Mesendoderm (in vitro differentiated cells): Measurements from ENCODE around the gene SLC35E1.

Experiments used
- DNase-seq: peaks from one replicate; pipeline ENCODE4 v3.0.0; 2013
- H2AK5ac ChIP-seq: 2 replicates; pipeline ENCODE4 v1.6.1; 2013; ENCODE audit warnings: low read length, inconsistent platforms
- H2BK120ac ChIP-seq: 2 replicates; pipeline ENCODE4 v1.6.1; 2013; ENCODE audit warnings: low read depth, mild to moderate bottlenecking, low read length, moderate library complexity, mixed read lengths
- H2BK15ac ChIP-seq: replicated peaks from 2 replicates; pipeline ENCODE4 v1.6.1; 2013; ENCODE audit warnings: low read depth, mild to moderate bottlenecking, moderate library complexity
- H2BK5ac ChIP-seq: 2 replicates; pipeline ENCODE4 v1.6.1; 2013; ENCODE audit warnings: low read length, inconsistent platforms
- H3K18ac ChIP-seq: 2 replicates; pipeline ENCODE4 v1.6.1; 2013; ENCODE audit warnings: mild to moderate bottlenecking, low read length, mixed read lengths
- H3K23ac ChIP-seq: one replicate; pipeline ENCODE4 v1.6.1; 2013; ENCODE audit warnings: low read length
- H3K27ac ChIP-seq: 2 replicates; pipeline ENCODE4 v1.5.1; 2013; ENCODE audit warnings: low read depth, mild to moderate bottlenecking, inconsistent platforms, low read length, moderate library complexity
- H3K27me3 ChIP-seq: 2 replicates; pipeline ENCODE4 v1.6.1; 2013; ENCODE audit warnings: low read length, control low read depth, mild to moderate bottlenecking, inconsistent platforms; ENCODE audit not compliant: insufficient read depth, poor library complexity
- H3K36me3 ChIP-seq: 2 replicates; pipeline ENCODE4 v1.6.1; 2013; ENCODE audit warnings: low read length, inconsistent platforms; ENCODE audit not compliant: control insufficient read depth, insufficient read depth
- H3K4ac ChIP-seq: one replicate; pipeline ENCODE4 v1.6.1; 2013; ENCODE audit warnings: low read depth, mild to moderate bottlenecking, low read length, moderate library complexity
- H3K4me1 ChIP-seq: 2 replicates; pipeline ENCODE4 v1.6.1; 2013; ENCODE audit warnings: low read depth, low read length, inconsistent platforms; ENCODE audit not compliant: control insufficient read depth
- H3K4me2 ChIP-seq: 2 replicates; pipeline ENCODE4 v1.6.1; 2013; ENCODE audit warnings: low read length
- H3K4me3 ChIP-seq: 2 replicates; pipeline ENCODE4 v1.5.1; 2013; ENCODE audit warnings: mild to moderate bottlenecking, low read length
- H3K56ac ChIP-seq: one replicate; pipeline ENCODE4 v1.6.1; 2013; ENCODE audit warnings: low read length
- H3K79me1 ChIP-seq: 2 replicates; pipeline ENCODE4 v1.6.1; 2013; ENCODE audit warnings: low read length, inconsistent platforms
- H3K79me2 ChIP-seq: 2 replicates; pipeline ENCODE4 v1.6.1; 2013; ENCODE audit warnings: mild to moderate bottlenecking, low read length; ENCODE audit not compliant: control insufficient read depth, insufficient read depth
- H3K9ac ChIP-seq: 2 replicates; pipeline ENCODE4 v1.6.1; 2013; ENCODE audit warnings: low read length, inconsistent platforms
- H4K5ac ChIP-seq: one replicate; pipeline ENCODE4 v1.6.1; 2013; ENCODE audit warnings: low read length
- H4K8ac ChIP-seq: one replicate; pipeline ENCODE4 v1.6.1; 2013; ENCODE audit warnings: low read depth, mild to moderate bottlenecking, control low read depth, low read length, moderate library complexity
- WGBS: extraction: QIAGEN DNeasy Blood & Tissue Kit; methylation state at CpG from one replicate; pipeline ENCODE4 v1.1.7; 2013; ENCODE audit warnings: low lambda C conversion rate, missing lambda C conversion rate; ENCODE audit not compliant: insufficient coverage; ENCODE audit errors: extremely low coverage; 5-methylcytosine and 5-hydroxymethylcytosine counted together

SLC35E1 gene

GRCh38 chr19:16530540-16531379, 41.5 kb downstream of the SLC35E1 start:
- WGBS: no CpG with 5 or more reads among the region's 43 CpGs
- Histone ChIP-seq H3K79me1 (peaks cover 4% of the 10 kb centered on the region), H3K79me2 (peaks cover 2% of the 10 kb centered on the region), H3K18ac (no peak overlapping the region), H2BK120ac (no peak overlapping the region), H3K36me3 (peaks cover 26% of the 10 kb centered on the region), H3K4me2 (no peak overlapping the region), H3K23ac (no peak overlapping the region), H3K4ac (no peak overlapping the region), H3K27me3 (no peaks in the 10 kb centered on the region), H3K4me1 (no peaks in the 10 kb centered on the region), H2BK15ac (no peak overlapping the region), H4K8ac (no peak overlapping the region), H3K9ac (no peak overlapping the region), H3K4me3 (no peak overlapping the region), H4K5ac (no peak overlapping the region), H2BK5ac (no peak overlapping the region), H2AK5ac (no peak overlapping the region), H3K56ac (no peak overlapping the region), H3K27ac (no peak overlapping the region)
- DNase-seq: no peak

- Histone ChIP-seq H3K4me3 (no peak overlapping the region), H3K4me2 (no peak overlapping the region), H4K8ac (no peak overlapping the region), H3K18ac (no peak overlapping the region), H3K27me3 (no peaks in the 10 kb centered on the region), H3K79me1 (peaks cover 2% of the 10 kb centered on the region), H3K36me3 (peaks cover 26% of the 10 kb centered on the region), H3K9ac (no peak overlapping the region), H2BK5ac (no peak overlapping the region), H3K4me1 (no peaks in the 10 kb centered on the region), H2AK5ac (no peak overlapping the region), H3K27ac (no peak overlapping the region), H3K23ac (no peak overlapping the region), H3K79me2 (no peaks in the 10 kb centered on the region), H3K56ac (no peak overlapping the region), H3K4ac (no peak overlapping the region), H4K5ac (no peak overlapping the region), H2BK15ac (no peak overlapping the region), H2BK120ac (no peak overlapping the region)
- no CpG with 5 or more reads among the region's 25 CpGs for WGBS
- DNase-seq: no peak
These were observed 42.6 kb downstream of the SLC35E1 start for GRCh38 chr19:16529466-16530144.

- DNase-seq: peak; percentile 55
- Histone ChIP-seq H2BK120ac (no peak overlapping the region), H3K18ac (no peak overlapping the region), H3K27me3 (no peaks in the 10 kb centered on the region), H3K4me2 (no peak overlapping the region), H3K56ac (no peak overlapping the region), H4K8ac (no peak overlapping the region), H4K5ac (no peak overlapping the region), H3K23ac (no peak overlapping the region), H3K9ac (no peak overlapping the region), H2BK15ac (no peak overlapping the region), H3K4ac (no peak overlapping the region), H3K79me2 (no peaks in the 10 kb centered on the region), H3K4me1 (no peaks in the 10 kb centered on the region), H3K79me1 (peaks cover 2% of the 10 kb centered on the region), H3K36me3 (peaks cover 29% of the 10 kb centered on the region), H3K4me3 (no peak overlapping the region), H2AK5ac (no peak overlapping the region), H2BK5ac (no peak overlapping the region), H3K27ac (no peak overlapping the region)
- no CpG with 5 or more reads among the region's 12 CpGs for WGBS
These were observed 44.2 kb downstream of the SLC35E1 start for GRCh38 chr19:16527971-16528521.

GRCh38 chr19:16527334-16527935, 44.8 kb downstream of the SLC35E1 start:
- Histone ChIP-seq H3K23ac (no peak overlapping the region), H3K27ac (no peak overlapping the region), H3K79me1 (peaks cover 2% of the 10 kb centered on the region), H3K79me2 (no peaks in the 10 kb centered on the region), H2AK5ac (no peak overlapping the region), H3K9ac (no peak overlapping the region), H3K27me3 (no peaks in the 10 kb centered on the region), H3K36me3 (peaks cover 29% of the 10 kb centered on the region), H4K5ac (no peak overlapping the region), H3K4me2 (no peak overlapping the region), H3K4me3 (no peak overlapping the region), H3K56ac (no peak overlapping the region), H2BK120ac (no peak overlapping the region), H3K4me1 (no peaks in the 10 kb centered on the region), H3K4ac (no peak overlapping the region), H2BK15ac (no peak overlapping the region), H2BK5ac (no peak overlapping the region), H3K18ac (no peak overlapping the region), H4K8ac (no peak overlapping the region)
- no CpG with 5 or more reads among the region's 14 CpGs for WGBS
- no peak for DNase-seq

DNA sequence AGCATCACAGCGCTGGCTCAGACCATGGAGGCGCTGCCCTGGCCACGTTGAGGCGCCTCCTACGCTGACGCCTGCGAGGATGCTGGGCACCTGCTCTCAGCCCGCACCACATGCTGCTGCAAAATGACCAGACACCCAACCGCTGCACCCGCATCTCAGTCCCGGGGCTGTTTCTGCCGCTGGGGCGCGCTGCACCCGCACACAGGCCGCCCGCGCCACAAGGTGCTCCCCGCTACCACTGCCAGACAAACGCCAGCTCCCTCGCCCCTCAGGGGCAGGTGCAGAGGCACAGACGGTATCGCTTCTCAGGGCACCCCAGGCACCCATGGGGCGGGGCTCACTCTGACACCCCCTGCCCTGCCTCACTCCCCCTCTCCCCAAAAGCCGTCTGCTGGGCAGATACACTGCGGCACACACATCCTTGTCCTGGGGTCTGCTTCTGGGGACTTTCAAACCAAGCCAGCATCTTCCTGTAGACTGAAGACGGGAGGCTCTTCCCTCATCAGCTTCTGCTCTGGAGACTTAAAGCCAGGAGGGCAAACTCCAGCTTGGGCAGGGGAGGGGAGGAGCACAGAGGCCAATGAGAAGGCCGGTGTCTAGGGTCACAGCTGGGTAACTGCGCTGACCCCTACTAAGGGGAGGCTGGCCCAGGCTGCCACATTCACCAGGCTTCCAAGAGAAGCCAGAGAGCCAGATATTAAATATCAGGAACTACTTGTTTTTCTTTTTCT, 46.3 kb downstream of the SLC35E1 start:
- no peak overlapping the region for H2BK15ac ChIP-seq
- H3K79me2 ChIP-seq: no peaks in the 10 kb centered on the region
- no peak overlapping the region for H3K4me2 ChIP-seq
- H2AK5ac ChIP-seq: no peak overlapping the region
- H3K4me3 ChIP-seq: no peak overlapping the region
- no peak overlapping the region for H3K23ac ChIP-seq
- no peak overlapping the region for H2BK120ac ChIP-seq
- WGBS: no CpG with 5 or more reads among the region's 29 CpGs
- peaks cover 2% of the 10 kb centered on the region for H3K79me1 ChIP-seq
- H3K9ac ChIP-seq: no peak overlapping the region
- H3K4me1 ChIP-seq: no peaks in the 10 kb centered on the region
- H3K27ac ChIP-seq: no peak overlapping the region
- H3K27me3 ChIP-seq: no peaks in the 10 kb centered on the region
- H4K5ac ChIP-seq: no peak overlapping the region
- no peak overlapping the region for H2BK5ac ChIP-seq
- no peak overlapping the region for H3K4ac ChIP-seq
- no peak for DNase-seq
- H3K18ac ChIP-seq: no peak overlapping the region
- peaks cover 26% of the 10 kb centered on the region for H3K36me3 ChIP-seq
- no peak overlapping the region for H3K56ac ChIP-seq
- no peak overlapping the region for H4K8ac ChIP-seq
